ENCODE measurements around the gene IGFALS. TPM values are rescaled to one million over a fixed set of nuclear protein-coding genes. Genes with fewer than 3 reads are reported as not detected.

The IGFALS gene
- total RNA-seq, 4 donors from 2014 or later, result not detected

GRCh38 chr16:1818873-1819525, 25.5 kb upstream of the IGFALS start:
- intact Hi-C loops (cut with DNase I), result no loop called here
- no peak for TF ChIP-seq POLR2A (IDR thresholded peaks at IDR 0.05)
- TF ChIP-seq CTCF (IDR thresholded peaks at IDR 0.05), result no peak
- peaks cover 25 to 88% (median 39%) of the 10 kb centered on the region in 3 donors for H3K36me3 ChIP-seq
- H3K9me3 ChIP-seq, result no peaks in the 10 kb centered on the region
- no peak overlapping the region for H3K4me3 ChIP-seq
- DNase-seq, result no peak
- WGBS, 2 donors, result 57% methylated on average over 1 of the region's 35 CpGs; no CpG with 5 or more reads in 1 of the 2 donors
- H3K27ac ChIP-seq, result no peak overlapping the region
- H3K4me1 ChIP-seq, result peaks cover 0 to 19% (median 0%) of the 10 kb centered on the region in 3 donors
- H3K27me3 ChIP-seq, result no peaks in the 10 kb centered on the region

GRCh38 chr16:1818204-1818872, 24.8 kb upstream of the IGFALS start:
- Histone ChIP-seq H3K36me3 (peaks cover 25 to 93% (median 39%) of the 10 kb centered on the region in 3 donors), H3K27ac (no peak overlapping the region), H3K9me3 (no peaks in the 10 kb centered on the region), H3K27me3 (no peaks in the 10 kb centered on the region), H3K4me1 (peaks cover 0 to 15% (median 0%) of the 10 kb centered on the region in 3 donors), H3K4me3 (no peak overlapping the region)
- DNase-seq, result no peak
- no peak for TF ChIP-seq CTCF (IDR thresholded peaks at IDR 0.05)
- no peak for TF ChIP-seq POLR2A (IDR thresholded peaks at IDR 0.05)
- intact Hi-C loops (cut with DNase I), result no loop called here
- 88 to 96% methylated on average over 9 to 16 of the region's 27 CpGs for WGBS, 2 donors

GRCh38 chr16:1817716-1818115, 24.2 kb upstream of the IGFALS start:
- 95 to 96% methylated on average over 7 to 8 of the region's 17 CpGs for WGBS, 2 donors
- H3K36me3 ChIP-seq, result peaks cover 25 to 89% (median 35%) of the 10 kb centered on the region in 3 donors
- no peak for DNase-seq
- no peaks in the 10 kb centered on the region for H3K9me3 ChIP-seq
- H3K4me3 ChIP-seq, result no peak overlapping the region
- H3K27me3 ChIP-seq, result no peaks in the 10 kb centered on the region
- peaks cover 0 to 14% (median 5%) of the 10 kb centered on the region in 3 donors for H3K4me1 ChIP-seq
- H3K27ac ChIP-seq, result no peak overlapping the region
- TF ChIP-seq POLR2A (IDR thresholded peaks at IDR 0.05) (no peak), CTCF (IDR thresholded peaks at IDR 0.05) (no peak)
- intact Hi-C loops (cut with DNase I), result no loop called here

GRCh38 chr16:1817276-1817589, 23.7 kb upstream of the IGFALS start:
- 100% methylated on average over 1 to 3 of the region's 9 CpGs for WGBS, 2 donors
- peaks cover 25 to 84% (median 32%) of the 10 kb centered on the region in 3 donors for H3K36me3 ChIP-seq

More at GRCh38 chr16:1817276-1817589, 23.7 kb upstream of the IGFALS start:
- no peak for DNase-seq
- TF ChIP-seq POLR2A (IDR thresholded peaks at IDR 0.05) (no peak), CTCF (IDR thresholded peaks at IDR 0.05) (no peak)
- H3K27ac ChIP-seq, result no peak overlapping the region
- intact Hi-C loops (cut with DNase I), result no loop called here
- H3K4me1 ChIP-seq, result peaks cover 0 to 14% (median 6%) of the 10 kb centered on the region in 3 donors
- no peaks in the 10 kb centered on the region for H3K27me3 ChIP-seq
- H3K4me3 ChIP-seq, result no peak overlapping the region
- H3K9me3 ChIP-seq, result no peaks in the 10 kb centered on the region

Measured in esophagus squamous epithelium (tissue), 5 donors.